Skin epidermis (tissue), 12 donors: ENCODE results near the gene SEMA6A.

ENCODE experiments used
- H3K27ac ChIP-seq, 21 experiments: fragments of 200-600 bp; sonication (generic) in 11 of 21; one replicate each; pipeline ENCODE4 v1.5.0; 2020; ENCODE audit warnings: mild to moderate bottlenecking in 3 of 21, inconsistent platforms in 2 of 21, moderate library complexity in 2 of 21
- H3K4me3 ChIP-seq, 7 experiments: fragments of 200-600 bp; sonication (generic) in 2 of 7; one replicate each; pipeline ENCODE4 v1.5.0; 2020; ENCODE audit warnings: inconsistent platforms in 2 of 7, mild to moderate bottlenecking in 2 of 7, moderate library complexity in 1 of 7

Gene SEMA6A

GRCh38 chr5:116423587-116424257 is 150.9 kb downstream of the SEMA6A start:
- H3K27ac ChIP-seq: no peak overlapping the region
- H3K4me3 ChIP-seq: no peak overlapping the region

- Histone ChIP-seq H3K27ac (no peak overlapping the region), H3K4me3 (no peak overlapping the region)
Observed at GRCh38 chr5:116423141-116423540, 151.5 kb downstream of the SEMA6A start.

GRCh38 chr5:116421080-116421629 is 153.5 kb downstream of the SEMA6A start:
- H3K4me3 ChIP-seq: no peak overlapping the region

GRCh38 chr5:116420540-116420939 is 154.1 kb downstream of the SEMA6A start:
- no peak overlapping the region for H3K4me3 ChIP-seq

More at GRCh38 chr5:116421080-116421629, 153.5 kb downstream of the SEMA6A start:
- no peak overlapping the region for H3K27ac ChIP-seq

DNA sequence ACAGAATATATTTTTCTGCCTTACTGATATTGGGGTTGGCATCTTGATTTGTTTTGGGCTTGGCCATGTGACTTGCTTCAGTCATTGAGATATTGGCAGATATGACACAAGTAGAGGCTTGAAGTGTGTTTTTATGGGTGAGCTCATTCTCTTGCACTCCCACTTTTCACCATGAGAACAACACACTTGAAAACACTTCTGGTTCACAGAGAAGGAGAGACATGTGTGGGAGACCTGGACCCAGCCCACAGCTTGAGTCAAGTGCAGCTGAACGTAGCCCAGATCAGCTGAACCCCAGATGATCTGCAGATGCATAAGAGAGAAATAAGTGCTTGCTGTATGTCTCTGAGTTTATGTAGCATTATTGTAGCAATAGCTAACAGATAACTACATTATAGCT is 155.4 kb downstream of the SEMA6A start:
- H3K27ac ChIP-seq: no peak overlapping the region
- no peak overlapping the region for H3K4me3 ChIP-seq

More at GRCh38 chr5:116420540-116420939, 154.1 kb downstream of the SEMA6A start:
- H3K27ac ChIP-seq: no peak overlapping the region

GRCh38 chr5:116418774-116419173 is 155.8 kb downstream of the SEMA6A start:
- Histone ChIP-seq H3K27ac (no peak overlapping the region), H3K4me3 (no peak overlapping the region)

DNA sequence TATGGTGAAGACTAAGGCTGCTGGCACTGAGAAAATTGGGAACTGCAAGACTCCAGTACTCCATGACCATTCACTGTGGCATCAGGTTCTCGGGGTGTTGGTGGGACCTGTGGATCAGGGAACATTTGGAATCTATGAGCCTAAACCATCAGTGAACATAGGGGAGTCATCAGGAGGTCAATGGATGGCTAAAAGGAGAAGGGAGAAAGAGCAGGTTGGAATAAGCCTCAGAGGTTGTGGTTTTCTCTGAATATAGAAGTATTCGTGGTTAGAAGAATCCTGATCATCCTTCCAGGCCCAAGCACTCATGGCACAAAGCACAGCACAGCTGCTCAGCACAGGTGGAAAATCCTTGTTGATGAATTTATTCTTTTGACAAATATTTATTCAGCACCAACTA is 156.6 kb downstream of the SEMA6A start:
- H3K27ac ChIP-seq: no peak overlapping the region
- H3K4me3 ChIP-seq: no peak overlapping the region

DNA sequence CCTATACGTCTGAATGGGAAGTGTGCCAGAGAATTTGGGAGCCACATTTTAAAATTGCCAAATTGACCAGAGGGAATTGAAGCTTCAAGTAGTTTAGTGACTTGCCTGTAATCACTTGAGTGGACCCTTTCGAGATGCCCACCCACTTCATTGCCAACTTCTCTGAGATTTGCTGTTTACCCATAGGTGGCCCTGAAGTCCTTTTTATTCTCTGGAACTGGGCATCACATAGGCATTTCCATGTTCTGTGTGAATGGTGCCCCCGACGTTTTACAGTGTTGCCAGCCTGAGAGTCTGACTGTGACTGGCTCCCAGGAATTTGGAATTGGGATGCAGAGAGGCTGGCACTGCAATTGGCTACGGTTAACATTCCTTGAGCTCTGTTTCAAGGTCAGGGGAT is 158.6 kb downstream of the SEMA6A start:
- H3K27ac ChIP-seq: no peak overlapping the region

DNA sequence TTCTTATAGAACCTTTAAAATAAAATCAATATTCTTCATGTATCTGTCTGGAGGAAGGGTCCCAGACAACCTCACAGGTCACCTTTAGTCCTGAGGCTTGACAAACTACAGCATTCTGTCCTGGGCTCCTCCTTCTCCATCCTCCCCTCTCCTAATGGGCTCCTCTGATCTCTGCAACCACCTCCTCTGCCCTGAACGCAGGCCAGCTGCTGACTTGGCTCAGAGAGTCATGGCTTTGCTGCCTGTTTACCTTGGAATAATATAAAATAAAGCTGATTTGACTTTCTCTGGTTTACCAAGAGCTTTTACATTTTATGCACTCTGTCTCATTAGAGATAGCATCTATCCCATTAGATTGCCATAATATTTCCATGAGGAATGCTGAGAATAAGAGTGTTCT is 159.4 kb downstream of the SEMA6A start:
- no peak overlapping the region for H3K4me3 ChIP-seq
- H3K27ac ChIP-seq: no peak overlapping the region

More for the DNA sequence above, 158.6 kb downstream of the SEMA6A start:
- H3K4me3 ChIP-seq: no peak overlapping the region

DNA sequence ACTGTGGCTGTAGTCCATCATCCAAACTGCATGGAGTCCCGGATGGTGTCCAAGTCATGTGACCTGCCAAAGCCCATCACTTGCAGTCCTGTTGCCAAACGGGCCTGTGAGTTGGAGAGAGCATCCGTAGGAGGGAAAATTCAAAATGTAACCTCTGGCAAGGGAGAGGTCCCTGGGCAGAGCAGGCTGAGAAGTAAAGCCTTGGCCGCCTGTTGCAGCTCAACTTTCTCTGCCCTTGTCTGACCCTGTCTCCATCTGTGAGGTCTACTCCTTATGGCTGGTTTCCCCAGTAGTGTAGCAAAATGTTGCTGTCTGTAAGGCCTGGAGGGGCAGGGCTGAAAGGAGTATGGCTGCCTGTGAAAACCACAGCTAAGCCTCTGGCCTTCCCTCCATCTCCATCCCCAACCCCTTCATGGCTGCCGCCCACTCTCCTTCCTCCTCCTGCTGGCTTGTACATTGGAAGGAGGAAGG is 163.5 kb downstream of the SEMA6A start:
- H3K4me3 ChIP-seq: no peak overlapping the region
- H3K27ac ChIP-seq: peak overlapping the region in 1 of 21 experiments; percentile 26

GRCh38 chr5:116410336-116410890 is 164.2 kb downstream of the SEMA6A start:
- Histone ChIP-seq H3K27ac (peak overlapping the region in 2 of 21 experiments; percentile 4 to 26), H3K4me3 (no peak overlapping the region)

GRCh38 chr5:116409591-116410296 is 164.9 kb downstream of the SEMA6A start:
- H3K27ac ChIP-seq: peak overlapping the region in 2 of 21 experiments; percentile 4 to 55

DNA sequence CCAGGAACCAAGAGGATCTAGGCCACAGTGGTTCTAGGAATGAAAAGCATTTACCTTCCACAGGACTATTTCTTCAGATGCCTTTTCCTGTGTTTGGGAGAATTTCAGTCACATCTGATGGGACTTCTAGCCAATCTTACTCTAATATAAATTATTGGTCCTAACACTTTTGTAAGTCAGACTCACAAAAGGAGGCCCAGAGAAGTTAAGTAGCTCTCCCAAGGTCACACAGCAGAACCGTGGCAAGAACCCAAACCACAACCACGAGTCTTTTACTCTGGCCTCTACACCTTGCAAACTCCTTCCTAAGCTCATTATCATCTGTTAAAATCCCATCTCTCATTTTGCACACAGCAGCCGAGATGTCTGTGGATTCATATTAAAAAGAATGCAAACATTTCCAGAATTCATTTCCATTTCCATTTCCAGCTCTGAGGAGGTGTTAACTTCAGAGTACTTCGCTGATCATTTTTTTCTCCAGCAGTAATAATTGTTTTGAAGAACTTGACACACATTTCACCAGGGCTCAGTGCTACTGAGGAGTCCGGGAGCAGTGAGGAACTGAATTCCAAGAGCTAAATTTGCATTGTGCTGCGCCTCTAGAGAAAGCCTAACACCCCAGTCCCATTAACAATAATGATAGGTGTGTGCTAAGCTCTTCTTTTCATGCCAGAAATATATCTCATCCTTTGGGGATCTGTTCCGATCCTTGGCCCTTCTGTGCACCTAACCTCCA is 168.1 kb downstream of the SEMA6A start:
- Histone ChIP-seq H3K27ac (no peak overlapping the region), H3K4me3 (no peak overlapping the region)

More at GRCh38 chr5:116409591-116410296, 164.9 kb downstream of the SEMA6A start:
- no peak overlapping the region for H3K4me3 ChIP-seq

DNA sequence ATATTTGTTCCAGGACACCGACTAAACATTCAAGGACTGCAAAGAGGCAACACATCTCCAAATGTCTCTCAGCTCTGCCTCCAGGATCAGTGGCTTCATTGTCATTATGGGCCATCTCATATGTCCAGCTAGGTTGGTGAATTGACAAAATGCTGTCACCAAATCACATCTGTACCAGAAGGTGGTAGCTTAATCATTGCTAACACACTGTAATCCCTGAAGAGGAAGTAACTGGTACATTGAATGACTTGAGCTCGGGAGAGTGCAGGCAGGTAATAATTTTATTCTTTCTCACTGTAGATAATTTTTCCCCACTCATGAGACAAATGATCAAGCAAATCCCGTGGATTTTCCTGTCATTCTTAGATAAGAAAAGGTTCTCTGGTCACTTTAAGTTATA is 169.8 kb downstream of the SEMA6A start:
- Histone ChIP-seq H3K4me3 (no peak overlapping the region), H3K27ac (no peak overlapping the region)

GRCh38 chr5:116404016-116404415 is 170.6 kb downstream of the SEMA6A start:
- H3K27ac ChIP-seq: no peak overlapping the region
- no peak overlapping the region for H3K4me3 ChIP-seq

DNA sequence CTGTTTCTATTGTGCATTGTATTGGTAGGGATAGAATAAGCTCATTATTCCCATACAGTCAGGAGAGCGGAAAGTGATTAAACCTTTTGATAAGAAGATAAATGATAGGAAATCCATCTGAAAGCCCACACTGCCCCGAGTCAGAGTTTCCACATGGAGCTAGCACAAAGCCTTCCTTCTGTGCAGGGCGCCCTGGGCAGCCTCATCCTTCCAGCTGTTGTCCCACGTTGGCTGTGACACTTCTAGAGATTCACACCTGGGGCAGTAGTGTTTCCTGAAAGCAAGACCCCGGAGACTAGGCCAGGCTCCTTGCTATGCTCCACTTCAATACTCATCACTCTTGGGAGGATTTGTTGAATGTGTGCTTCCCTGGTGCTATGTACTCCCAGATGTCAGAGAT is 172.4 kb downstream of the SEMA6A start:
- no peak overlapping the region for H3K27ac ChIP-seq
- H3K4me3 ChIP-seq: no peak overlapping the region

DNA sequence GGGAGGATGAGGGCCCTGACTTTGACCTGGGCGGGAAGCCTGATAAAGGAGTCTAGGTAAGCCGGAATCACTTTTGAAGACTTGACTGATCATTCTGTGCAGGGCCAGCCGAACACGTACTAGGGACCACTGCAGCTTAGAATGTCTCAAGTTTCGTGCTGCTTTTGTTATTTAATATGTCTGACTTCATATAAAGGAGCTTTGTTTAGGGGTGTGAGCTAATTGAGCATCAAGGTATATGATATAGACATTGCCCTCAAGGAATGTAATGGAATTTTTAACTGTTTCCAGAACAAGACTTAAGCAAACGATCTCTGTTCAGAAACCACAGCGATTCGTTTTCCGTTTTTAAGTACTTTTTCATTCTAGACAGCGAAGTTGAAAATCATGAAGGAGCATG is 173.0 kb downstream of the SEMA6A start:
- Histone ChIP-seq H3K27ac (no peak overlapping the region), H3K4me3 (no peak overlapping the region)

DNA sequence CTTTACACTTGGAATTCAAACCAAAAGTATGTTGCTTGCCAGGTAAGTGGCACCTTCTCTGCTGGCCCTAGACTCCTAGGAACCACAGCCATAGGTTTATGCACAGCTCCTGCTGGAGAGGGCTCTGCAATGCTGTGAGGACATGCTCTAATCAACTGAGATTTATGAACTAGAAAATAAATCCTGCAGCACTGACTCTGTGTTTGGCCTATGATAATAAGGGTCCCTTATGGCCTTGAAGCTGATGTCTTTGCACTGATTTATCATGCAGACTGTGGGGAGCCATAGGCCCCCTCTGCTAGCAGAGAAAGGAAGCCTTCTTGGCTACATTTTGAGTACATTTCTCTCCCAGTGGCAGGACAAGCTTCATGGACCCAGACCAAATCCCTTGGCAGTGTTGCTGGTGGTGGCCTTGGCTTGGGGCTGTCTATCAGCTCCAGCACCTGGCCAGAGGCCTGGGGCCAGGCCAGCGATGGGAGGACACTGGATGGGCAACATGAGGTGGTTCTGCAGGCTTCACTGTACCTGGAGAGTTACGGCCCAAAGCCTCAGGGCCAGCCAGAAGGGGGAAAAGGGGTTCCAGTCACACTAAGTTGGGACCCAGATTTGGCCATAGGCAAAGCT is 178.0 kb downstream of the SEMA6A start:
- H3K27ac ChIP-seq: peak overlapping the region in 1 of 21 experiments; percentile 44
- no peak overlapping the region for H3K4me3 ChIP-seq

- no peak overlapping the region for H3K4me3 ChIP-seq
- peak overlapping the region in 1 of 21 experiments; percentile 44 for H3K27ac ChIP-seq
Observed at GRCh38 chr5:116395631-116396203, 178.9 kb downstream of the SEMA6A start.
